SK-N-DZ (cell line): ENCODE measurements around the gene IL10RB.
"Not testable (repeated sequence)": the region's sequence is repeated elsewhere in the genome, so short reads cannot be mapped to it uniquely, and the experiment has no call there.

Experiments used
- DNase-seq: peaks from one replicate; pipeline ENCODE4 v3.0.0-alpha.2; 2015; ENCODE audit warnings: low spot score

Gene IL10RB

GRCh38 chr21:33240404-33240803 lies 25.8 kb upstream of the IL10RB start:
- no peak for DNase-seq

GRCh38 chr21:33241846-33242245 lies 24.3 kb upstream of the IL10RB start:
- DNase-seq, result no peak

- not testable (repeated sequence) for DNase-seq
Observed at GRCh38 chr21:33242846-33243245, 23.3 kb upstream of the IL10RB start.

GRCh38 chr21:33244082-33244778 lies 21.9 kb upstream of the IL10RB start:
- DNase-seq, result no peak

GRCh38 chr21:33244779-33245105 lies 21.4 kb upstream of the IL10RB start:
- no peak for DNase-seq

- DNase-seq, result no peak
Observed at GRCh38 chr21:33245289-33245918, 20.8 kb upstream of the IL10RB start.

GRCh38 chr21:33246506-33246905 lies 19.7 kb upstream of the IL10RB start:
- no peak for DNase-seq

- no peak for DNase-seq
Observed at GRCh38 chr21:33246963-33247362, 19.2 kb upstream of the IL10RB start.

GRCh38 chr21:33247599-33247998 lies 18.6 kb upstream of the IL10RB start:
- no peak for DNase-seq

- DNase-seq, result no peak
Observed at GRCh38 chr21:33249331-33250002, 16.7 kb upstream of the IL10RB start.

- DNase-seq, result no peak
Observed at GRCh38 chr21:33251119-33251518, 15.0 kb upstream of the IL10RB start.

- DNase-seq, result not testable (repeated sequence)
Observed at GRCh38 chr21:33253382-33253781, 12.8 kb upstream of the IL10RB start.

- DNase-seq, result no peak
Observed at GRCh38 chr21:33254766-33255165, 11.4 kb upstream of the IL10RB start.

- DNase-seq, result no peak
Observed at GRCh38 chr21:33255404-33255803, 10.8 kb upstream of the IL10RB start.

GRCh38 chr21:33256019-33256418 lies 10.1 kb upstream of the IL10RB start:
- no peak for DNase-seq

GRCh38 chr21:33257094-33257803 lies 8.9 kb upstream of the IL10RB start:
- no peak for DNase-seq

GRCh38 chr21:33258475-33258874 lies 7.7 kb upstream of the IL10RB start:
- DNase-seq, result no peak

GRCh38 chr21:33259428-33259827 lies 6.7 kb upstream of the IL10RB start:
- DNase-seq, result no peak

GRCh38 chr21:33259995-33260394 lies 6.2 kb upstream of the IL10RB start:
- no peak for DNase-seq

- DNase-seq, result no peak
Observed at GRCh38 chr21:33261635-33262034, 4.5 kb upstream of the IL10RB start.

- no peak for DNase-seq
Observed at GRCh38 chr21:33262921-33263320, 3.2 kb upstream of the IL10RB start.

GRCh38 chr21:33264561-33264960 lies 1.6 kb upstream of the IL10RB start:
- DNase-seq, result no peak
